ENCODE data around the gene MTX1. TPM values are rescaled to one million over a fixed set of nuclear protein-coding genes. Genes with fewer than 3 reads are reported as not detected.

MTX1 gene
- polyA plus RNA-seq, 1 of the 3 experiments (the other 2 are of a cell fraction): 79.1 TPM

DNA sequence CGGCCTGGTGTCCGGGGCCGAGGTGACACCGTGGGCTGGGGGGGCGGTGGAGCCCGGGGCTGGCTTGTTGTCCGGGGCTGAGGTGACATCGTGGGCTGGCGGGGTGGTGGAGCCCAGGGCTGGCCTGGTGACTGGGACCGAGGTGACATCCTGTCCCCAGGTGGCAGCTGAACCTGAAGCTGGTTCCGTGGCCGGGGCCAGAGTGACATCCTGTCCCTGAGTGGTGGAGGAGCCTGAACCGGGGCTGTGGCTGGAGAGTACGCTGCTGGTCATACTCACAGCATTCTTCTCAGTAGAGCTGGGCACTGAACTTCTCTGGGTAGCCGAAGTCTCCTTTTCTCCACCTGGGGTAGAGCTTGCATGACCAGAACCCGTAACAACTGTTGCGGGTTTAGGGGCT is 16.6 kb upstream of the MTX1 start:
- no peaks in the 10 kb centered on the region for H3K9me3 ChIP-seq
- H3F3A ChIP-seq (replicated peaks; ENCODE audit: insufficient read depth): peaks cover 11% of the 10 kb centered on the region
- H3K9ac ChIP-seq: no peak overlapping the region
- TF ChIP-seq FOXM1 (IDR thresholded peaks at IDR 0.05; ENCODE audit: low read depth): no peak
- TF ChIP-seq FOSL2 (IDR thresholded peaks at IDR 0.05; ENCODE audit: borderline replicate concordance, low read depth): no peak
- no peak for TF ChIP-seq EP300 (IDR thresholded peaks at IDR 0.05; ENCODE audit: borderline replicate concordance in 1 of 2, low read depth in 1 of 2, low read length in 1 of 2)
- no peak for TF ChIP-seq YY1 (IDR thresholded peaks at IDR 0.05; ENCODE audit: low read depth)
- TF ChIP-seq GABPA (IDR thresholded peaks at IDR 0.05; ENCODE audit: low read depth): no peak
- TF ChIP-seq, protein P1, sequence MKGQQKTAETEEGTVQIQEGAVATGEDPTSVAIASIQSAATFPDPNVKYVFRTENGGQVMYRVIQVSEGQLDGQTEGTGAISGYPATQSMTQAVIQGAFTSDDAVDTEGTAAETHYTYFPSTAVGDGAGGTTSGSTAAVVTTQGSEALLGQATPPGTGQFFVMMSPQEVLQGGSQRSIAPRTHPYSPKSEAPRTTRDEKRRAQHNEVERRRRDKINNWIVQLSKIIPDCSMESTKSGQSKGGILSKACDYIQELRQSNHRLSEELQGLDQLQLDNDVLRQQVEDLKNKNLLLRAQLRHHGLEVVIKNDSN (IDR thresholded peaks at IDR 0.05; ENCODE audit: borderline replicate concordance, low read depth): no peak
- no peak for TF ChIP-seq NRF1 (IDR thresholded peaks at IDR 0.05; ENCODE audit: low read depth, low read length)
- TF ChIP-seq TAF1 (IDR thresholded peaks at IDR 0.05; ENCODE audit: borderline replicate concordance, low read depth, low read length): no peak
- no peak for TF ChIP-seq RFX5 (IDR thresholded peaks at IDR 0.05; ENCODE audit: low read length)
- TF ChIP-seq, protein P2, sequence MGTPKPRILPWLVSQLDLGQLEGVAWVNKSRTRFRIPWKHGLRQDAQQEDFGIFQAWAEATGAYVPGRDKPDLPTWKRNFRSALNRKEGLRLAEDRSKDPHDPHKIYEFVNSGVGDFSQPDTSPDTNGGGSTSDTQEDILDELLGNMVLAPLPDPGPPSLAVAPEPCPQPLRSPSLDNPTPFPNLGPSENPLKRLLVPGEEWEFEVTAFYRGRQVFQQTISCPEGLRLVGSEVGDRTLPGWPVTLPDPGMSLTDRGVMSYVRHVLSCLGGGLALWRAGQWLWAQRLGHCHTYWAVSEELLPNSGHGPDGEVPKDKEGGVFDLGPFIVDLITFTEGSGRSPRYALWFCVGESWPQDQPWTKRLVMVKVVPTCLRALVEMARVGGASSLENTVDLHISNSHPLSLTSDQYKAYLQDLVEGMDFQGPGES (IDR thresholded peaks at IDR 0.05; ENCODE audit: low read depth, low read length): no peak
- no peak for TF ChIP-seq NFIC (IDR thresholded peaks at IDR 0.05; ENCODE audit: borderline replicate concordance)
- no peak for TF ChIP-seq TCF12 (IDR thresholded peaks at IDR 0.05)
- TF ChIP-seq, protein P3, sequence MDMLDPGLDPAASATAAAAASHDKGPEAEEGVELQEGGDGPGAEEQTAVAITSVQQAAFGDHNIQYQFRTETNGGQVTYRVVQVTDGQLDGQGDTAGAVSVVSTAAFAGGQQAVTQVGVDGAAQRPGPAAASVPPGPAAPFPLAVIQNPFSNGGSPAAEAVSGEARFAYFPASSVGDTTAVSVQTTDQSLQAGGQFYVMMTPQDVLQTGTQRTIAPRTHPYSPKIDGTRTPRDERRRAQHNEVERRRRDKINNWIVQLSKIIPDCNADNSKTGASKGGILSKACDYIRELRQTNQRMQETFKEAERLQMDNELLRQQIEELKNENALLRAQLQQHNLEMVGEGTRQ (IDR thresholded peaks at IDR 0.05; ENCODE audit: borderline replicate concordance, low read depth, low read length): no peak
- TF ChIP-seq GATA2 (CRISPR knock-in tag; IDR thresholded peaks at IDR 0.05): no peak
- no peak for TF ChIP-seq EZH2phosphoT487 (IDR thresholded peaks at IDR 0.05; ENCODE audit: borderline replicate concordance, low read depth)
- no peak for TF ChIP-seq RXRA (IDR thresholded peaks at IDR 0.05; ENCODE audit: borderline replicate concordance, low read depth)
- TF ChIP-seq, protein P4, sequence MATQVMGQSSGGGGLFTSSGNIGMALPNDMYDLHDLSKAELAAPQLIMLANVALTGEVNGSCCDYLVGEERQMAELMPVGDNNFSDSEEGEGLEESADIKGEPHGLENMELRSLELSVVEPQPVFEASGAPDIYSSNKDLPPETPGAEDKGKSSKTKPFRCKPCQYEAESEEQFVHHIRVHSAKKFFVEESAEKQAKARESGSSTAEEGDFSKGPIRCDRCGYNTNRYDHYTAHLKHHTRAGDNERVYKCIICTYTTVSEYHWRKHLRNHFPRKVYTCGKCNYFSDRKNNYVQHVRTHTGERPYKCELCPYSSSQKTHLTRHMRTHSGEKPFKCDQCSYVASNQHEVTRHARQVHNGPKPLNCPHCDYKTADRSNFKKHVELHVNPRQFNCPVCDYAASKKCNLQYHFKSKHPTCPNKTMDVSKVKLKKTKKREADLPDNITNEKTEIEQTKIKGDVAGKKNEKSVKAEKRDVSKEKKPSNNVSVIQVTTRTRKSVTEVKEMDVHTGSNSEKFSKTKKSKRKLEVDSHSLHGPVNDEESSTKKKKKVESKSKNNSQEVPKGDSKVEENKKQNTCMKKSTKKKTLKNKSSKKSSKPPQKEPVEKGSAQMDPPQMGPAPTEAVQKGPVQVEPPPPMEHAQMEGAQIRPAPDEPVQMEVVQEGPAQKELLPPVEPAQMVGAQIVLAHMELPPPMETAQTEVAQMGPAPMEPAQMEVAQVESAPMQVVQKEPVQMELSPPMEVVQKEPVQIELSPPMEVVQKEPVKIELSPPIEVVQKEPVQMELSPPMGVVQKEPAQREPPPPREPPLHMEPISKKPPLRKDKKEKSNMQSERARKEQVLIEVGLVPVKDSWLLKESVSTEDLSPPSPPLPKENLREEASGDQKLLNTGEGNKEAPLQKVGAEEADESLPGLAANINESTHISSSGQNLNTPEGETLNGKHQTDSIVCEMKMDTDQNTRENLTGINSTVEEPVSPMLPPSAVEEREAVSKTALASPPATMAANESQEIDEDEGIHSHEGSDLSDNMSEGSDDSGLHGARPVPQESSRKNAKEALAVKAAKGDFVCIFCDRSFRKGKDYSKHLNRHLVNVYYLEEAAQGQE (IDR thresholded peaks at IDR 0.05; ENCODE audit: low read depth, low read length): no peak
- TF ChIP-seq POLR2AphosphoS5 (IDR thresholded peaks at IDR 0.05; ENCODE audit: low read depth, low read length): no peak
- no peak for TF ChIP-seq FOXJ3 (CRISPR knock-in tag; IDR thresholded peaks at IDR 0.05)
- CTCF ChIA-PET: interaction anchor here (0.7 to 5.2 kb wide), 6 partner anchors 11 to 101 kb away, joined by 3 to 203 read pairs (median 16); partner anchors contain the start of genes KRTCAP2 and TRIM46
- DNase-seq: no peak
- no peak overlapping the region for H2AFZ ChIP-seq (ENCODE audit: low read depth)
- H3K4me2 ChIP-seq: no peak overlapping the region
- POLR2A ChIA-PET: no interaction called here
- no peaks in the 10 kb centered on the region for H3K9me2 ChIP-seq
- peaks cover 16% of the 10 kb centered on the region; the same call in 1 of the 2 replicates for H3K79me2 ChIP-seq (ENCODE audit: insufficient read depth)
- peaks cover 0 to 24% of the 10 kb centered on the region in 2 experiments; a peak in 2 of 4 replicates for H3K4me1 ChIP-seq (ENCODE audit: control insufficient read depth in 1 of 2, insufficient read depth in 2 of 2, low read depth in 1 of 2, low read length in 1 of 2)
- H4K20me1 ChIP-seq (ENCODE audit: insufficient read depth): no peaks in the 10 kb centered on the region
- WGBS (ENCODE audit: low lambda C conversion rate): 89% methylated on average over 9 of the region's 17 CpGs
- peaks cover 0 to 7% of the 10 kb centered on the region in 2 experiments for H3K36me3 ChIP-seq (replicated peaks in 1 of 2; ENCODE audit: control insufficient read depth in 1 of 2, insufficient read depth in 2 of 2, low read length in 1 of 2)
- no peak overlapping the region for H3K27ac ChIP-seq (ENCODE audit: low read depth in 2 of 2, low read length in 1 of 2)
- no peak overlapping the region for H3K4me3 ChIP-seq (ENCODE audit: low read depth in 2 of 2, low read length in 1 of 2)
- H3K27me3 ChIP-seq (ENCODE audit: insufficient read depth): no peaks in the 10 kb centered on the region

All from SK-N-SH (cell line).